AG04450 (cell line): ENCODE measurements around the gene RGS6. TPM values are rescaled to one million over a fixed set of nuclear protein-coding genes. Genes with fewer than 3 reads are reported as not detected.

Experiments used
- CTCF ChIA-PET: fragments of 300-600, 350-600 bp; formaldehyde crosslinking; extraction: SDS; loops from one replicate; lab custom pipeline; 2022; ENCODE audit warnings: antibody characterized with exemption, inconsistent platforms; lab: Charles Lee
- POLR2A ChIA-PET: fragments of 350-600 bp; formaldehyde crosslinking; extraction: SDS; loops from one replicate; lab custom pipeline; 2021; ENCODE audit warnings: antibody characterized with exemption, inconsistent platforms; lab: Yijun Ruan, JAX
- DNase-seq: peaks from one replicate; pipeline ENCODE4 v3.0.0-alpha.2; 2011; ENCODE audit warnings: low read depth, low spot score
- H3K27ac ChIP-seq: one replicate; pipeline ENCODE4 v1.5.1; 2012; ENCODE audit warnings: low read depth, low read length, control low read depth
- H3K27me3 ChIP-seq: one replicate; pipeline ENCODE4 v1.6.0; 2012; ENCODE audit warnings: low read length; ENCODE audit not compliant: control insufficient read depth, insufficient read depth
- H3K4me3 ChIP-seq: 2 replicates; pipeline ENCODE4 v1.5.1; 2011; ENCODE audit warnings: mild to moderate bottlenecking, low read depth, low read length, control low read depth
- H3K9me3 ChIP-seq: 2 replicates; pipeline ENCODE4 v1.5.1; 2012; ENCODE audit warnings: low read length; ENCODE audit not compliant: control insufficient read depth, insufficient read depth
- CTCF ChIP-seq: IDR thresholded peaks from 2 replicates; pipeline ENCODE4 v1.5.1; 2011; ENCODE audit warnings: low read depth, low read length, control low read depth, inconsistent platforms
- polyA plus RNA-seq: library from polyadenylated mRNA; depleted of rRNA; stranded (reverse); fragments of >200 nt; gene quantifications from 2 replicates; pipeline ENCODE4 v1.2.3, GENCODE V29; 2011

Gene RGS6
- polyA plus RNA-seq, 1 experiment = not detected

- Histone ChIP-seq H3K27ac (no peak overlapping the region), H3K4me3 (no peak overlapping the region), H3K27me3 (peaks cover 12% of the 10 kb centered on the region), H3K9me3 (peaks cover 6% of the 10 kb centered on the region; the same call in 1 of the 2 replicates)
- CTCF ChIA-PET = no interaction called here
- TF ChIP-seq CTCF = no peak
- no peak for DNase-seq
- POLR2A ChIA-PET = no interaction called here
Observed at GRCh38 chr14:72418806-72419205, 486.6 kb downstream of the RGS6 start.

GRCh38 chr14:72419226-72419775 lies 487.1 kb downstream of the RGS6 start:
- TF ChIP-seq CTCF = no peak
- H3K27me3 ChIP-seq = peaks cover 12% of the 10 kb centered on the region
- CTCF ChIA-PET = no interaction called here
- H3K27ac ChIP-seq = no peak overlapping the region
- peaks cover 6% of the 10 kb centered on the region; the same call in 1 of the 2 replicates for H3K9me3 ChIP-seq
- POLR2A ChIA-PET = no interaction called here
- H3K4me3 ChIP-seq = no peak overlapping the region
- no peak for DNase-seq

GRCh38 chr14:72420749-72421474 lies 488.7 kb downstream of the RGS6 start:
- Histone ChIP-seq H3K9me3 (no peaks in the 10 kb centered on the region), H3K27ac (no peak overlapping the region), H3K27me3 (peaks cover 12% of the 10 kb centered on the region), H3K4me3 (no peak overlapping the region)
- POLR2A ChIA-PET = no interaction called here
- TF ChIP-seq CTCF = peak; percentile 92
- CTCF ChIA-PET = interaction anchor here (0.6 to 1.7 kb wide), 7 partner anchors 14 to 528 kb away, joined by 3 to 6 read pairs (median 3); no protein-coding TSS in a partner anchor
- DNase-seq = peak; percentile 16

- POLR2A ChIA-PET = no interaction called here
- H3K4me3 ChIP-seq = no peak overlapping the region
- H3K9me3 ChIP-seq = no peaks in the 10 kb centered on the region
- DNase-seq = no peak
- H3K27me3 ChIP-seq = peaks cover 11% of the 10 kb centered on the region
- H3K27ac ChIP-seq = no peak overlapping the region
- no peak for TF ChIP-seq CTCF
- CTCF ChIA-PET = no interaction called here
Observed at GRCh38 chr14:72423957-72424356, 491.7 kb downstream of the RGS6 start.

- no peak overlapping the region for H3K27ac ChIP-seq
- TF ChIP-seq CTCF = no peak
- DNase-seq = no peak
- no peaks in the 10 kb centered on the region for H3K9me3 ChIP-seq
- ChIA-PET POLR2A (no interaction called here), CTCF (no interaction called here)
- H3K4me3 ChIP-seq = no peak overlapping the region
- peaks cover 5% of the 10 kb centered on the region for H3K27me3 ChIP-seq
Observed at GRCh38 chr14:72430457-72430856, 498.2 kb downstream of the RGS6 start.
